HG02759 (cell line): ENCODE results near the gene PRDM7.
"Not testable (repeated sequence)": the region's sequence is repeated elsewhere in the genome, so short reads cannot be mapped to it uniquely, and the experiment has no call there.

Experiments
- ATAC-seq: cut with Tn5 transposase; IDR thresholded peaks from one replicate; pipeline ENCODE4 v1.9.1; 2021; ENCODE audit warnings: mild to moderate bottlenecking, moderate library complexity; ENCODE audit not compliant: unreplicated experiment

PRDM7 gene

DNA sequence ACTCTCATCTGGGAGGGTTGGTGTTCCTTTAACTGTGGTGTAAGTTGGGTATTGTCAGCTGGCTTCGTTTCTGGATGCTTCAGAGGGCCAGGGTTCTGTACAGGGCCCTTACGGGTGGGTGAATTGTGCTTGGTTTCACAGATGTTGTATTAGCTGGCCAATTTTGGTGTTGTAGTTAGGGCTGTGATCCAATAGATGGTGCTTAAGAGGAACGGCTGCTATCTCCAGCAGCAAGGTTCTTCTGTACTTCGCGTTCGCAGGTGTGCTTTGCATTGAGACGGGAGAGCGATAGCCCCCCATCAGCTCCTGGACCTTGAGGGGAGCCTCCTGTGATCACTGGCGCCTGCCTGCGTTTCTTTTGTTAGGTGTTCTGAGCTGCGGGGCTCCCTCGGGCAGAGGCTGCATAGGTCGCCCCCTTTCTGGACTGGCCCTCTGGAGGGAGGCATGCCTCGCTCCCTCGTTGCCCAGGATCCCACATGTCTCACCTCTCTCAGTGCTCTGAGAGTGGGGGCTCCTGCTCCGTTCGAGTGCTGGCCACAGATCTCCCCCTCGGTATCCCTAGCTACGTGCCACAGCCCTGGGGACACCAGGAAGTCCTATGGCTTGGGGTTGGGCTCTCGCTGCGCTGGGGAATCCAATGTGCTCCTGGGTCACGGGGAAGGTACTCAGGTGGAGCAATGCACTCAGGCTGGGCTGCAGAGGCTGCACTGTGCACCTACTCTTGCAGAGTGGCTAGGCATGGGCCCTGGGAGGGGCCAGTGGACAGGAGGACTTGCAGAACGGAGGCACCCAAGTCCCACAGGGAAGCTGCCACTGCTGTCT, 837 bp upstream of the PRDM7 start:
- ATAC-seq = peak; percentile 22

- ATAC-seq = no peak
Measured at GRCh38 chr16:90072442-90073105, 4.6 kb downstream of the PRDM7 start.

DNA sequence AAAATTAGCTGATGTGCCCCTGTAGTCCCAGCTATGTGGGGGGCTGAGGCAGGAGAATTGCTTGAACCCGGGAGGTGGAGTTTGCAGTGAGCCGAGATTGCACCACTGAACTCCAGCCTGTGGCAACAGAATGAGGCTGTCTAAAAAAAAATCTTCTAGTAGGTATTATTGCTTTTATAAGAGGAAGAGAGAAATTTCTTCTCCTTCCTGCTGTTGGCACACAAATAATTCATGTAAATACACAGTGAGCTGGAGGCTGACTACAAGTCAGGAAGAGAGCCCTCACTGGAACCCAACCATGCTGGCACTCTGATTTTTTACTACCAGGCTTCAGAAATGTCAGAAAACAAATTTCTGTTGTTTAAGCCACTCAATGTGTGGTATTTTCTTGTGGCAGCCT, 6.7 kb downstream of the PRDM7 start:
- ATAC-seq = no peak

GRCh38 chr16:90061437-90061836, 15.7 kb downstream of the PRDM7 start:
- ATAC-seq = no peak

DNA sequence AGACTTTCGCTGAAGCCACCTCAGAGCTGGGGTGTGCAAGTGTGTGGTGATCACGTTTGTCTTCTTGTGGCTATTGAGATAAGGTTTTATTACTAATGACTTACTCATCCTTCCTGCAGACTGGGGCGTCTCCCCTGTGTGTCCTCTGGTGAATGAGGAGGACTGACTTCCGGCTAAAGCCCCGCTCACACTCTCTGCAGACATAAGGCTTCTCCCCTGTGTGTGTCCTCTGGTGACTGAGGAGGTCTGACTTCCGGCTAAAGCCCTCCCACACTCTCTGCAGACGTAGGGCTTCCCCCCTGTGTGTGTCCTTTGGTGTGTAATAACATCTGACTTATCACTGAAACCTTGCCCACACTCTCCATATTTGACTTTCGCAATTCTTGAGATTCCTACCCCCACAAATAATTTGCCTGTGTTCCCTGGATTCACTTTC, 19.4 kb downstream of the PRDM7 start:
- no peak for ATAC-seq

- ATAC-seq = not testable (repeated sequence)
Measured at GRCh38 chr16:90056521-90056920, 20.6 kb downstream of the PRDM7 start.

DNA sequence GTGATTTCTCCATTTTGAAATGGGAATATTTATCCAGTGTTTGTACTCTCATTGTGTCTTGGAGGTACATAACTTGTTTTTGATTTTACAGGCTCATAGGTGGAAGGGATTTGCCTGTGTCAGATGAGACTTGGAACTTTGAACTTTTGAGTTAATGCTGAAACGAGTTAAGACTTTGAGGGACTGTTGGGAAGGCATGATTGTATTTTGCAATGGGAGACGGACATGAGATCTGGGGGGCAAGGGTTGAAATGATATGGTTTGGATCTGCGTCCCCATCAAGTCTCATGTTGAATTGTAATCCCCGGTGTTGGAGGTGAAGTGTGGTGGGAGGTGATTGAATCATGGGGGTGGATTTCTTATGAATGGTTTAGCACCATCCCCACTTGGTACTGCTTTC, 21.8 kb downstream of the PRDM7 start:
- ATAC-seq = no peak

DNA sequence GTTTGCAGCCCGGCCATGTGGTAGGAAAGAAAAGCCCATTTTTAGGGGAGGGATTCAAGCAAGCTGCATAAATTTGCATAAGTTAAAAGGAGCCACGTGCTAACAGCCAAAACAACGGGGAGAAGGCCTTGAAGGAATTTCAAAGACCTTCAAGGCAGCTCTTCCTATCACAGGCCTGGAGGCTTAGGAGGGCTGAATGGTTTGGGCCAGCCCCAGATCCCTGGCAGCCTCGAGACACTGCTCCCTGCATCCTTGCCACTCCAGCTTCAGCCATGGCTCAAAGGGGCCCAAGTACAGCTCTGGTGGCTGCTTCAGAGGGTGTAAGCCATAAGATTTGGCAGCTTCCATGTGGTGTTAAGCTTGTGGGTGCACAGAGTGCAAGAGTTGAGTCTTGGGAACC, 22.6 kb downstream of the PRDM7 start:
- no peak for ATAC-seq

DNA sequence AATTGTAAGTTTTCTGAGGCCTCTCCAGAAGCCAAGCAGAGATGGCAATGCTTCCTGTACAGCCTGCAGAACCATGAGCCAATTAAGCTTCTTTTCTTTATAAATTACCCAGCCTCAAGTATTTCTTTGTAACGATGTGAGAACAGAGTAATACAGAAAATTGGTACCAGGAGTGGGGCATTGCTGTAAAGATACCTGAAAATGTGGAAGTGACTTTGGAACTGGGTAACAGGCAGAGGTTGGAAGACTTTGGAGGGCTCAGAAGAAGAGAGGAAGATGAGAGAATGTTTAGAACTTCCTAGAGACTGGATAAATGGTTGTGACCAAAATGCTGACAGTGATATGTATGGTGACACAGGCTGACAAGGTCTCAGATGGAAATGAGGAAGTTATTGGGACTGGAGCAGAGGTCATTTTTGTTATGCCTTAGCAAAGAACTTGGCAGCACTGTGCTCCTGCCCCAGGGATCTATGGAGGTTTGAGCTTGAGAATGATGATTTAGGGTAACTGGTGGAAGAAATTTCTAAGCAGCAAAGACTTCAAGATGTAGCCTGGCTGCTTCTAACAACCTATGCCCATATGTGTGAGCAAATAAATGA, 23.1 kb downstream of the PRDM7 start:
- ATAC-seq = no peak

GRCh38 chr16:90050969-90051368, 26.2 kb downstream of the PRDM7 start:
- ATAC-seq = no peak

DNA sequence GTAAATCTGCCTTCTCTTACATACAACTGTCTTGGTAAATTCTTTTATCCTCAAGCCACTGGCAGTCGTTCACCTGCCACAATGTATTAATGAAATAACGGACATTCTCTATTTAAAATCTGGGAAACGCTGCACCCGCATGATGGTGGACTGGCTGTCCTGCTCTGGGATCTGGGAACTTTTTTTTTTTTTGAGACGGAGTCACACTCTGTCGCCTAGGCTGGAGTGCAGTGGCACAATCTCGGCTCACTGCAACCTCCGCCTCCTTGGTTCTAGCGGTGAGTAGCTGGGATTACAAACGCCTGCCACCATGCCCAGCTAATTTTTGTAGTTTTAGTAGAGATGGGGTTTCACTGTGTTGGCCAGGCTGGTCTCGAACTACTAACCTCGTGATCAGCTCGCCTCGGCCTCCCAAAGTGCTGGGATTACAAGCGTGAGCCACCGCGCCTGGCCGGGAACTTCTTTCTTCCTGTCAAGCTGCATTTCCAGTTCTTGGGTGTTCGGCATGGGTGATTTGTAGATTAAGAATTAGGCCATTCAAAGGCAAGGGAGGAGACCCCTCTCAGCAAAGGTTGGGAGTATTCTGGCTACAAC, 28.3 kb downstream of the PRDM7 start:
- no peak for ATAC-seq

DNA sequence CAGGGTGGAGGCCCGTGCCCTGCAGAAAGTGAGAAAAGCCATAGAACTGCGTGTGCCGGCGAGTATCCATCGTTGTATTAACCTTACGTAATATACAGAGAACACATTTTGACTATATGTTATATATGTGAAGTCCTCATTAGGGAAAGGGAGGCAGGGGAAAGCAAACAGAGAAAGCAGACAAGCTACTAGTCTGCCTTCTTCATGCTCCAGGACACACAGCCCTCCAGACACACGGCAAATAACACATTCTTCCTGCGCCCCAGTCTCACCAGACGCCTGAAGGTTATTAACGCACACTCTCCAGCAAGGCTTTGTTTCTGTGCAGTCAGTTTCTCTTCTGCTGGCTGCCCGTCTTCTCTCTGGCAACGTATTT, 28.8 kb downstream of the PRDM7 start:
- no peak for ATAC-seq

DNA sequence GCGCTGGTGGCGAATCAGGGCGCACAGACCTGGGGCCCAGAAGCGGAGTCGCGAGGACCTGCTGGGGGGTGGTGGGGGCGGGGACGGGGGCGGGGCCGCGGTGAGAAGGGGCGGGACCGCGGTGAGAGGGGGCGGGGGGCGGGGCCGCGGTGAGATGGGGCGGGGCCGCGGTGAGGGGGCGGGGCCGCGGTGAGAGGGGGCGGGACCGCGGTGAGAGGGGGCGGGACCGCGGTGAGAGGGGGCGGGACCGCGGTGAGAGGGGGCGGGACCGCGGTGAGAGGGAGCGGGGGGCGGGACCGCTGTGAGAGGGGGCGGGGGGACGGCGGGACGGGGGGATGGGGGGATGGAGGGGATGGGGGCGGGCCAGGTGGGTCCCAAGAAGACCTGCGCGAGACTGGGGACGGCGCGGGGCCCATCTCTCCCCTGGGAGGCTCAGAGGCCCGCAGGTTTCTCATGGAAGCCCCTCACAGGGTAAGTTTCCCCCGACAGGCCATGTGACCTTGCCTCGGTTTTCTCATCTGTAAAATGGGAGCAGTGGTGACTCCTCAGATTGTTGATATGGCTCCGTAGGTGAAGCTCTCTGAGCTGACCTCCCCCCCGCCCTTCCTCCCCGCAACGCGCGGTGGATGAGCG, 29.3 kb downstream of the PRDM7 start:
- no peak for ATAC-seq

GRCh38 chr16:90046971-90047713, 30.0 kb downstream of the PRDM7 start:
- ATAC-seq = no peak

DNA sequence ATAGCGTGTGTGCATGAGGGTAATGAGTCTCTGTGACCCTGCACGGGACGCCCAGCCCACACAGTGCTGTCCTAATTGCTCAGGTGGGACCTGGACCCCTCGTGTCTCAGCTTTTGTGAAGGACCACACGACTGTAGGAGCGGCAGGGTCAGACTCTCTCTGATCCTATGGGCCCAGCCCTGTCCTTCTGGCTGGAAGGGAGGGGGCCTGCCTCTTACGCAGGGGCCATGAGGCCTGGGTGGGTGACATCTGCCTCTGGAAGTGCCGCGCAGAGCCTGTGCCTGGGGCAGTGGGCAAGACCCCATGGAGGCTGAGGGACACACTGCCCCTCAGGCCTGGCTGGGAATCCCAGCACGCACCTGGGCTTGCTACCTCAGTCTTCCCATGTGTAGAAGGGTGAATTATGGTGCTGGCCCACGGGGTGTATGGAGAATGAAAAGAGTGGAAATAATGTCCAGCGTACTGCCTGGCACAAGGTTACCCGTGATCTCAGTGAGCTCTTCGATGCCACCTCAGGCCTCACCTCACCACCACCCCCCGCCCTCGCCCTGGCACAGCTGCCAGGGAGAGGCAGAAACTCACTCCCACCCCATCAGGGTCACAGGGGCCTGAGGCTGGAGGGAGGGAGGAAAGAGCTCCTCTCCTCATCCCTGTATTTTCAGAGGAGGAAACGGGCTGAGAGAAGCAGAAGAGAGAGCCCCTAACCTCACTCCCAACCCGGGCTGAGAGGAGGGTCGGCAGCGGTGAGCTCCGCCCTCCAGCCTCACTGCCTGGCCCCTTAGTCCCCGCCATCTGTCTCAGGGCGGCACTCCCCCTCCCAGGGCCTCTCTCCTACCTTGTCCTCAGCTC, 30.8 kb downstream of the PRDM7 start:
- no peak for ATAC-seq

- no peak for ATAC-seq
Measured at GRCh38 chr16:90044111-90044551, 33.0 kb downstream of the PRDM7 start.

- ATAC-seq = no peak
Measured at GRCh38 chr16:90043526-90043925, 33.6 kb downstream of the PRDM7 start.

DNA sequence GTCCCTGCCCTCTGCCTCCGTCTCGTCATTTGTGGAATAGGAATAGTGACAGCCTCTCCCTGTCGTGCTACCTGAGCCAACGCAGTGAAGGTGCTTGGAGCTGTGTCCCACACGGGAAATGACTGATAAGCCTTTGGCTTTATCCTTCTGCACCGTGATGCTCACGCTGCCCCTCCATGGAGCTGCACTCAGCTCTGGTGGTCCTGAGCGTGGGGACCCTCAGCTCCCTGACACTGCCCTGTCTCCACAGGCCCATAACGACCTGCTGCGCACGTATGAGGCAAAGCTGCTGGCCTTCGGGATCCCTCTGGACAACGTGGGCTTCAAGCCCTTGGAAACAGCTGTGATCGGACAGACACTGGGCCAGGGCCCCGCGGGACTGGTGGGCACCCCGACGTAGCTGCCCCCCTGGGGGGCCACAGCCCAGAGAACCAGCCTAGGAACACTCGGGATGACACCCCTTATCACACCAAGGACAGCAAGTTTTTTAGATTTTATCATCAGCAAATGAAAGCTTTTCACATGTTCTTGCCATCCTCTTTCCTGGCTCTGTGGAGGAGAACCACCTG, 34.1 kb downstream of the PRDM7 start:
- ATAC-seq = no peak

DNA sequence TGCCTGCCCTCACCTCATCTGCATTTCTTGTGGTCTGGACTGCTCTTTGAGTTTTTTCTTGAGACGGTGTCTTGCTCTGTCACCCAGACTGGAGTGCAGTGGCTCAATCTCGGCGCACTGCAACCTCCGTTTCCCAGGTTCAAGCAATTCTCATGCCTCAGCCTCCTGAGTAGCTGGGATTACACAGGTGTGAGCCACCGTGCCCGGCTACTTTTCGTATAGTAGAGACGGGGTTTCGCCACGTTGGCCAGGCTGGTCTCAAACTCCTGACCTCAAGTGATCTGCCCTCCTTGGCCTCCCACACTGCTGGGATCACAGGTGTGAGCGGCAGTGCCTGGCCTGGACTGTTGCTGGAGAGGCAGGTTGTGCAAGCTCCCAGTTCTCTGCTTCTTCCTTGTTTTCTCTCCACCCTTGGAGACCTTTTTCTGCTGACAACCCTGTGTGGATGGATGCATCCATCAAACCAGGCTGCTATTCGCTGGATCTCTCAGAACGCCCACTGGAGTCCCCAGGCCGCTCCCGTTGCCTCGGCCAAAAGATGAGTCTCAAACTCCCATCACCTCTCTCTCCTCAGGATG, 35.1 kb downstream of the PRDM7 start:
- no peak for ATAC-seq
